ENCODE measurements around the gene ZNF521.

GRCh38 chr18:25132786-25133496, 219.0 kb downstream of the ZNF521 start:
- TF ChIP-seq CTCF (IDR thresholded peaks at IDR 0.05; ENCODE audit: insufficient read depth, low read length, poor library complexity, severe bottlenecking) (no peak), EZH2phosphoT487 (conservative IDR thresholded peaks at IDR 0.05; ENCODE audit: low read length) (no peak)

Measured in SU-DHL-6 (cell line).